ENCODE data around the gene MAGEF1. TPM values are rescaled to one million over a fixed set of nuclear protein-coding genes. Genes with fewer than 3 reads are reported as not detected.

MAGEF1 gene
- total RNA-seq, 3 donors from 2014 or later (not counting 1 experiment from before 2014, with no cell fraction given), result 8.1 to 12.6 (median 11.4) TPM

- H3K27ac Mint-ChIP-seq, result no peak overlapping the region
- no peak for DNase-seq
- 80% methylated on average over 11 of the region's 11 CpGs for WGBS (ENCODE audit: insufficient coverage)
- Histone ChIP-seq H3K27me3 (ENCODE audit: control insufficient read depth, insufficient read depth, low read length) (no peaks in the 10 kb centered on the region), H3K36me3 (ENCODE audit: control insufficient read depth, insufficient read depth, low read length) (no peaks in the 10 kb centered on the region), H3K27ac (ENCODE audit: low read length) (no peak overlapping the region), H3K9me3 (ENCODE audit: control insufficient read depth, insufficient read depth, low read length) (no peaks in the 10 kb centered on the region), H3K4me1 (ENCODE audit: control insufficient read depth, insufficient read depth, low read length) (no peaks in the 10 kb centered on the region), H3K4me3 (ENCODE audit: low read length) (no peak overlapping the region)
- no peaks in the 10 kb centered on the region for H3K36me3 Mint-ChIP-seq
- intact Hi-C loops (cut with micrococcal nuclease), result no loop called here
- ATAC-seq, result no peak
- no peaks in the 10 kb centered on the region for H3K9me3 Mint-ChIP-seq
- no peak overlapping the region for H3K4me3 Mint-ChIP-seq
- peaks cover 0 to 34% of the 10 kb centered on the region in 2 donors for H3K27me3 Mint-ChIP-seq (ENCODE audit: low read depth in 2 of 2)
- TF ChIP-seq, protein P1, sequence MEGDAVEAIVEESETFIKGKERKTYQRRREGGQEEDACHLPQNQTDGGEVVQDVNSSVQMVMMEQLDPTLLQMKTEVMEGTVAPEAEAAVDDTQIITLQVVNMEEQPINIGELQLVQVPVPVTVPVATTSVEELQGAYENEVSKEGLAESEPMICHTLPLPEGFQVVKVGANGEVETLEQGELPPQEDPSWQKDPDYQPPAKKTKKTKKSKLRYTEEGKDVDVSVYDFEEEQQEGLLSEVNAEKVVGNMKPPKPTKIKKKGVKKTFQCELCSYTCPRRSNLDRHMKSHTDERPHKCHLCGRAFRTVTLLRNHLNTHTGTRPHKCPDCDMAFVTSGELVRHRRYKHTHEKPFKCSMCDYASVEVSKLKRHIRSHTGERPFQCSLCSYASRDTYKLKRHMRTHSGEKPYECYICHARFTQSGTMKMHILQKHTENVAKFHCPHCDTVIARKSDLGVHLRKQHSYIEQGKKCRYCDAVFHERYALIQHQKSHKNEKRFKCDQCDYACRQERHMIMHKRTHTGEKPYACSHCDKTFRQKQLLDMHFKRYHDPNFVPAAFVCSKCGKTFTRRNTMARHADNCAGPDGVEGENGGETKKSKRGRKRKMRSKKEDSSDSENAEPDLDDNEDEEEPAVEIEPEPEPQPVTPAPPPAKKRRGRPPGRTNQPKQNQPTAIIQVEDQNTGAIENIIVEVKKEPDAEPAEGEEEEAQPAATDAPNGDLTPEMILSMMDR (IDR thresholded peaks at IDR 0.05), result no peak
- H3K4me1 Mint-ChIP-seq, result peaks cover 0 to 10% of the 10 kb centered on the region in 2 donors
These were observed 41.7 kb downstream of the MAGEF1 start for GRCh38 chr3:184670091-184670602.

GRCh38 chr3:184669578-184669977, 42.3 kb downstream of the MAGEF1 start:
- intact Hi-C loops (cut with micrococcal nuclease), result no loop called here
- H3K27me3 Mint-ChIP-seq (ENCODE audit: low read depth in 2 of 2), result peaks cover 0 to 30% of the 10 kb centered on the region in 2 donors
- Histone ChIP-seq H3K4me3 (ENCODE audit: low read length) (no peak overlapping the region), H3K9me3 (ENCODE audit: control insufficient read depth, insufficient read depth, low read length) (no peaks in the 10 kb centered on the region), H3K4me1 (ENCODE audit: control insufficient read depth, insufficient read depth, low read length) (no peaks in the 10 kb centered on the region), H3K27me3 (ENCODE audit: control insufficient read depth, insufficient read depth, low read length) (no peaks in the 10 kb centered on the region), H3K36me3 (ENCODE audit: control insufficient read depth, insufficient read depth, low read length) (no peaks in the 10 kb centered on the region), H3K27ac (ENCODE audit: low read length) (no peak overlapping the region)
- no peak overlapping the region for H3K27ac Mint-ChIP-seq
- no peaks in the 10 kb centered on the region for H3K36me3 Mint-ChIP-seq
- WGBS (ENCODE audit: insufficient coverage), result 88% methylated on average over 7 of the region's 7 CpGs
- ATAC-seq, result no peak
- DNase-seq, result no peak
- TF ChIP-seq, protein P1 (IDR thresholded peaks at IDR 0.05), result no peak
- H3K9me3 Mint-ChIP-seq, result no peaks in the 10 kb centered on the region
- H3K4me1 Mint-ChIP-seq, result peaks cover 0 to 10% of the 10 kb centered on the region in 2 donors
- no peak overlapping the region for H3K4me3 Mint-ChIP-seq

DNA sequence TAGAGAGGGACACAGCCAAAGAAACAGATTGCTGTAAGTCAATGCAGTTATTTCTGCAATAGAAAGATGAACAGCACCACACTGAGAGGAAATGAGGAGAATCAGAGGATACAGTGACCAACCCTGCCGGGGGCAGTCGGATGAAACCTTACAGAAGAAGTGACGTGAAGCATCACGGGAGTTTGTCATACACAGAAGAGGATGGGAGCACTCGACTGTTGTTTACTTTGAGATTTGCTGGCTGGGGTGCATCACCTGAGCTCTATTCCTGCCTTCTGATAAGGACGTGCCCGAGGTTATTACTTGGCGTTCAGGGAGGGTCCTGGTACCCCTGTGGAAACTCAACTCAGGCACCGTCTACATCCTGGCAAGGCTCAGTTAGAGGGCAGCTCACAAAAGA, 45.4 kb downstream of the MAGEF1 start:
- no peaks in the 10 kb centered on the region for H3K27me3 ChIP-seq (ENCODE audit: control insufficient read depth, insufficient read depth, low read length)
- H3K4me1 ChIP-seq (ENCODE audit: control insufficient read depth, insufficient read depth, low read length), result no peaks in the 10 kb centered on the region
- 90% methylated on average over 9 of the region's 9 CpGs for WGBS (ENCODE audit: insufficient coverage)
- no peak overlapping the region for H3K4me3 ChIP-seq (ENCODE audit: low read length)
- H3K27ac ChIP-seq (ENCODE audit: low read length), result no peak overlapping the region
- H3K27ac Mint-ChIP-seq, result no peak overlapping the region
- intact Hi-C loops (cut with micrococcal nuclease), result no loop called here
- no peaks in the 10 kb centered on the region for H3K9me3 ChIP-seq (ENCODE audit: control insufficient read depth, insufficient read depth, low read length)
- H3K36me3 ChIP-seq (ENCODE audit: control insufficient read depth, insufficient read depth, low read length), result no peaks in the 10 kb centered on the region
- H3K4me1 Mint-ChIP-seq, result peaks cover 0 to 6% of the 10 kb centered on the region in 2 donors
- H3K4me3 Mint-ChIP-seq, result no peak overlapping the region
- peaks cover 0 to 24% of the 10 kb centered on the region in 2 donors for H3K27me3 Mint-ChIP-seq (ENCODE audit: low read depth in 2 of 2)
- ATAC-seq, result no peak
- no peaks in the 10 kb centered on the region for H3K36me3 Mint-ChIP-seq
- TF ChIP-seq, protein P1 (IDR thresholded peaks at IDR 0.05), result no peak
- no peak for DNase-seq
- H3K9me3 Mint-ChIP-seq, result no peaks in the 10 kb centered on the region

DNA sequence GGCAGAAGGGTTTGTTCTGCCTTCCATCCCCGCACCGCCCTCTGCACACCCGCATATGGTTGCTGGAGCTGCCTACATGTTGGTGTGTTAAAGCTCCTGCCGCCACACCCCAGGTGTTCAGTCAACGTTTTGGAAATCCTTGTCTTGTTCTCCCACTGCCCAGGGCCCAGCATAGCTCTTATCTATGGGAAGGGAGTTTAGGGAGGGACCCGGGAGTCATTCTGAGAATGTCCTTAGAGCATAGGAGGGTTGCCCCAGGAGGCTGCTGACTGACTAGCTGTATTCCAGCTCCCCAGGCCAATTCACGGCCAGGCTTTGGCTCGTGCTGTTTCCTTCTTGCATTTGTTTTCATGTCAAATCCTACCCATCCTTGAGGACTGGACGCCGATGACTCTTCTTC, 46.8 kb downstream of the MAGEF1 start:
- Histone ChIP-seq H3K36me3 (ENCODE audit: control insufficient read depth, insufficient read depth, low read length) (no peaks in the 10 kb centered on the region), H3K9me3 (ENCODE audit: control insufficient read depth, insufficient read depth, low read length) (no peaks in the 10 kb centered on the region), H3K4me1 (ENCODE audit: control insufficient read depth, insufficient read depth, low read length) (no peaks in the 10 kb centered on the region), H3K27me3 (ENCODE audit: control insufficient read depth, insufficient read depth, low read length) (no peaks in the 10 kb centered on the region), H3K27ac (ENCODE audit: low read length) (no peak overlapping the region), H3K4me3 (ENCODE audit: low read length) (no peak overlapping the region)
- Mint-ChIP-seq H3K36me3 (no peaks in the 10 kb centered on the region), H3K27me3 (ENCODE audit: low read depth in 2 of 2) (peaks cover 0 to 22% of the 10 kb centered on the region in 2 donors), H3K27ac (no peak overlapping the region), H3K4me1 (no peaks in the 10 kb centered on the region), H3K9me3 (no peaks in the 10 kb centered on the region), H3K4me3 (no peak overlapping the region)
- WGBS (ENCODE audit: insufficient coverage), result 88% methylated on average over 10 of the region's 10 CpGs
- intact Hi-C loops (cut with micrococcal nuclease), result no loop called here
- ATAC-seq (no peak), DNase-seq (no peak)
- TF ChIP-seq, protein P1 (IDR thresholded peaks at IDR 0.05), result no peak
